Stimulated activated CD4-positive, alpha-beta T cell treated with anti-CD3 and anti-CD28 coated beads, Interleukin-2, amount 100 ng/mL, for 4 hours (primary cell): ENCODE results near the gene FBN2.
"Not testable (repeated sequence)": the region's sequence is repeated elsewhere in the genome, so short reads cannot be mapped to it uniquely, and the experiment has no call there.

ENCODE experiments used
- DNase-seq: peaks from one replicate; pipeline ENCODE4 v3.0.0-alpha.2; 2020; ENCODE audit warnings: low read depth

Gene FBN2

GRCh38 chr5:128478386-128479368 lies 59.4 kb downstream of the FBN2 start:
- no peak for DNase-seq

- no peak for DNase-seq
These were observed 60.1 kb downstream of the FBN2 start for GRCh38 chr5:128477944-128478343.

- DNase-seq, result no peak
These were observed 62.4 kb downstream of the FBN2 start for GRCh38 chr5:128475693-128476092.

GRCh38 chr5:128472919-128473318 lies 65.1 kb downstream of the FBN2 start:
- no peak for DNase-seq

- DNase-seq, result no peak
These were observed 66.0 kb downstream of the FBN2 start for GRCh38 chr5:128472036-128472435.

GRCh38 chr5:128470663-128471062 lies 67.4 kb downstream of the FBN2 start:
- DNase-seq, result no peak

- no peak for DNase-seq
These were observed 68.1 kb downstream of the FBN2 start for GRCh38 chr5:128469912-128470311.

GRCh38 chr5:128466980-128467379 lies 71.1 kb downstream of the FBN2 start:
- no peak for DNase-seq

GRCh38 chr5:128466554-128466953 lies 71.5 kb downstream of the FBN2 start:
- no peak for DNase-seq

- DNase-seq, result no peak
These were observed 73.4 kb downstream of the FBN2 start for GRCh38 chr5:128464596-128464995.

- DNase-seq, result no peak
These were observed 75.7 kb downstream of the FBN2 start for GRCh38 chr5:128462330-128462729.

- not testable (repeated sequence) for DNase-seq
These were observed 80.7 kb downstream of the FBN2 start for GRCh38 chr5:128457147-128457915.

- no peak for DNase-seq
These were observed 82.1 kb downstream of the FBN2 start for GRCh38 chr5:128455841-128456361.

- DNase-seq, result no peak
These were observed 84.9 kb downstream of the FBN2 start for GRCh38 chr5:128453121-128453520.

GRCh38 chr5:128447224-128447623 lies 90.8 kb downstream of the FBN2 start:
- not testable (repeated sequence) for DNase-seq

- no peak for DNase-seq
These were observed 96.1 kb downstream of the FBN2 start for GRCh38 chr5:128441941-128442350.

- DNase-seq, result no peak
These were observed 96.9 kb downstream of the FBN2 start for GRCh38 chr5:128441165-128441564.

GRCh38 chr5:128436749-128437188 lies 101.3 kb downstream of the FBN2 start:
- DNase-seq, result no peak

- no peak for DNase-seq
These were observed 102.2 kb downstream of the FBN2 start for GRCh38 chr5:128435861-128436260.

GRCh38 chr5:128434993-128435392 lies 103.1 kb downstream of the FBN2 start:
- no peak for DNase-seq

GRCh38 chr5:128432913-128433440 lies 105.1 kb downstream of the FBN2 start:
- no peak for DNase-seq

GRCh38 chr5:128427921-128428320 lies 110.1 kb downstream of the FBN2 start:
- DNase-seq, result no peak
